Activated CD4-positive, alpha-beta T cell treated with anti-CD3 and anti-CD28 coated beads, Interleukin-2, Interleukin-4, amounts not matched to agents 100 ng/mL and 50 ng/mL, durations not matched to agents 16 hours and 8 hours (primary cell): ENCODE data around the gene UBAP1L.
"Not testable (repeated sequence)": the region's sequence is repeated elsewhere in the genome, so short reads cannot be mapped to it uniquely, and the experiment has no call there.

Experiments used
- DNase-seq: peaks from one replicate; pipeline ENCODE4 v3.0.0-alpha.2; 2020; ENCODE audit warnings: low spot score

UBAP1L gene

DNA sequence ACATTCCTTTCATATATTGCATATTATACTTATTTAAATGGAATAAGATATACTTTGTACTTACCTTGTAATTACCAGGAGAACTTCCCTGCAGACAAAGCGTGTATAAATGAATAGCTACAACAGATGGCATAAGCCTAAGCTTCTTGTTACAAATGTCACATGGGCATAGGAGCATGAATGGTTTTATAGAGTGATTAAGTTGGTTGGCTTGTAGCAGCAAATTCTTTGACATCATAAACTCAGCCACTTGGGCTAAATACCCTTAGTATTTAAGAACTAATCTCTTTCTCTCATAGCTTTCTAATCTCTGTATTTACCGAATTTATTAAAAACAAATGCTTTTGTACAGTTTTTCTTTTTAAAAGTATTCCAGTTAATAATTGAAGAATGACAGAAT, at the start of gene UBAP1L:
UBAP1L (minus strand) TSS at position 115 of the 400 bp plus-strand sequence. CDS start 8,985 bp downstream, outside the sequence.
- no peak for DNase-seq

DNA sequence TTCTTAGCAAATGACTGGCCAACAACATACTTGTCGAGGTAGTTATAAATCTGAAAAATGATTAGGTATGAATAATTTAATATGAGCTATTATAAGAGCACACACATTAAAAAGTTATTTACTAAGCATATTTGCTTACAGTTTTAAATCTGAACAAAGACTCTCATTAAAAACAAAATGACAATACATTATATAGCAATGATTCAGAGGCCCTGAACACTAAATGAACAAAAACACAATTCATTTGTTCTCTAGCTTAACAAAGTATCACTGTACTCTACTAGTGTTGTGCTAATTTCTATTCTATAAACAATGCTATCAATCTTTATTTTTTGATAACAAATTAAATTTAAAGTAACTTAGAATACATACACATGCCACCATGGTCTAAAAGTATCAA, 49.1 kb upstream of the UBAP1L start:
- DNase-seq, result no peak

- DNase-seq, result no peak
Measured at GRCh38 chr15:65163041-65163440, 48.0 kb upstream of the UBAP1L start.

GRCh38 chr15:65156692-65157091, 41.7 kb upstream of the UBAP1L start:
- DNase-seq, result no peak

DNA sequence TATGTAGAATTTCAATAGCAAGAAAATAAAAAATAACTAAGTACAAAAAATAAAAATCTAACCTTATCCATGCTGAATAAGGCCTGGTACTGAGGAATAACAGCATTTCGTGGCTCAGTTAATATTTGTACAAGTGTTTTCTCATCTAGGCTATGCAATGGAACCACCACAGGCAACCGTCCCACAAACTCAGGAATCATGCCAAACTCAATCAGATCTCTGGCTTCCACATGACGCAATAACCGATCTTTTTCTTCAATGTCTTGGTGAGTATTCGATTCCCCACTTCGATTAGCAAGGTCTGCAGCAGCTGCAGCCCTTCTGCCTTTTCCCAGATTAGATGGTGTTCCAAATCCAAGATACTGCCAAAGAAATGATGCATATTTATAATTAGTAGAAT, 39.7 kb upstream of the UBAP1L start:
- DNase-seq, result no peak

- DNase-seq, result no peak
Measured at GRCh38 chr15:65147902-65148301, 32.9 kb upstream of the UBAP1L start.

GRCh38 chr15:65146438-65146837, 31.4 kb upstream of the UBAP1L start:
- DNase-seq, result no peak

GRCh38 chr15:65138631-65139030, 23.6 kb upstream of the UBAP1L start:
- not testable (repeated sequence) for DNase-seq

- DNase-seq, result not testable (repeated sequence)
Measured at GRCh38 chr15:65137893-65138292, 22.9 kb upstream of the UBAP1L start.

DNA sequence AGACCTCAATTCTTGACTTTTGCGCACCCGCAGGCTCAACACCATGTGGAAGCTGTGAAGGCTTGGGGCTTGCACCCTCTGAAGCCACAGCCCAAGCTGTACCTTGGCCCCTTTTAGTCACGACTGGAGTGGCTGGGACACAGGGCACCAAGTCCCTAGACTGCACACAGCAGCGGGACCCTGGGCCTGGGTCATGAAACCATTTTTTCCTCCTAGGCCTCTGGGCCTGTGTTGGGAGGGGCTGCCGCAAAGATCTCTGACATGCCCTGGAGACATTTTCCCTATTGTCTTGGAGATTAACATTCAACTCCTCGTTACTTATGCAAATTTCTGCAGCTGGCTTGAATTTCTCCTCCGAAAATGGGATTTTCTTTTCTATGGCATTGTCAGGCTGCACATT, 22.1 kb upstream of the UBAP1L start:
- not testable (repeated sequence) for DNase-seq

DNA sequence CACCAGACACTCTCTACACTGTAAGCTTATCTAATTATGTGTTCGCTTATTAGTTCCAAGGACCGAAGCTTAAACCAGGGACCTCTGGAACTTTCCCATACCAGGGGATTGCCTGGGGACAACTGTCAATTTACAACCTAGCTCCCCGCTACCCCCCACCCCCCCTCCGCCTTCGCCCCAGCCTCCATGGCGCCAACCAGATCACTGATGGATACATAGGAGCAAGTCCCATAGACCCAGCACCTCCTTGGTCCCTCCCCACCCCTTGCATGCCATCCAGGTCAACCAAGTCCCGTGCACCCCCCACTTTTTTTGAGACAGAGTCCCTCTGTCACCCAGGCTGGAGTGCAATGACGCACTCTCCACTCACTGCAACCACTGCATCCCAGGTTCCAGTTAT, 19.5 kb upstream of the UBAP1L start:
- DNase-seq, result no peak

- DNase-seq, result peak; percentile 91
Measured at GRCh38 chr15:65133548-65134200, 18.7 kb upstream of the UBAP1L start, which contains the start of gene PDCD7. Gene PDCD7 (minus strand): TSS chr15:65133808. CDS start chr15:65133781, 27 bp downstream.

GRCh38 chr15:65132878-65133547, 18.0 kb upstream of the UBAP1L start:
- peak; percentile 17 for DNase-seq

GRCh38 chr15:65130941-65131340, 15.9 kb upstream of the UBAP1L start:
- DNase-seq, result peak; percentile 7

GRCh38 chr15:65115542-65115941, 542 bp upstream of the UBAP1L start:
- no peak for DNase-seq

DNA sequence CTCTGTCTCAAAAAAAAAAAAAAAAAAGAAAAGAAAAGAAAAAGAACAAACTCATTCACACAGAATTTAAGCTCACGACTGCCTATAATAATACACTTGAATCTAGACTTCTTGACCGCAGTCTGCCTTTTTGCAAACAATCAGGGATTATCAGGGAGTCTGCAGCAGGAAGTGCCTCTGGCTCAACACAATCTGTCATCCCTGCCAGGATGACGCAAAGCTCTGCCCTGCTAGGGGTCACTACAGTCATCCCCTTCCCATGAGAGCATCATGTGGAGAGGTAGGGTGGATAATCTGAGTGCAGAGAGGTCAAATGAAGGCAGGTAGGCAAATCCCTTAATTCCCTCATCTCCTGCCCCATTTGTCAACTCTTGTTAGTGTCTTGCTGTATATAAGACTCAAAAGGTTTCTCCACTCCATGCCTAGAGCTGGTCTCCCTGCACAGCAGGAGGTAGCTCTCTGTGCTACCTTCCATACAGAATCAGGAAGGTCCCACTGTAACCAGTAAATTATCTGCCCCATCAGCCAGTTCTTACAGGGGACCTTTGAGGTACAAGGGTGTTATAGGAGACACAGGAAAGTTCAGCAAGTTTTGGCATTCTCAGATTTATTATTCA, 4.2 kb downstream of the UBAP1L start:
- no peak for DNase-seq

- no peak for DNase-seq
Measured at GRCh38 chr15:65106011-65106590, 8.9 kb downstream of the UBAP1L start.

GRCh38 chr15:65105038-65105437, 10.0 kb downstream of the UBAP1L start:
- no peak for DNase-seq

DNA sequence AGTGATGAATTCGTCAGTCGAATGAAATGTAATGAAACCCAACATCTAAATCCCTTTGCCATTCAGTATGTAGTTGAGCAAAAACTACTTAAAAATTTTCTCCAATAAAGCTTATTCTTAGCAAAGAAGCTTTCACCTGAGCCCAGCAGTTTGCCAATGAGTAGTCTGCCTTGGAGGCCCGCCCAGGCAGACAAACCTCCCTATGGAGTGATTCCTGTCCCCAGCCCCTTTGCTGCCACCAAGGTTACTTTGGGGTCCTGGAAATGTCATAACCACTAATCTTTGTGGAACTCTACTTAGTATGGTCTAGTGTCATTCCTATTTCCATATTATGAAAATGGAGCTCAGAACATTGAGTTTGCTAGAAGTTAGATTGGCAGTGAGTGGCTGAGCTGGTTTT, 12.1 kb downstream of the UBAP1L start:
- no peak for DNase-seq

GRCh38 chr15:65101891-65102708, 12.9 kb downstream of the UBAP1L start:
- DNase-seq, result no peak

GRCh38 chr15:65101411-65101890, 13.5 kb downstream of the UBAP1L start:
- peak; percentile 50 for DNase-seq

- DNase-seq, result no peak
Measured at GRCh38 chr15:65100442-65100841, 14.6 kb downstream of the UBAP1L start.
